GM12878 (cell line): ENCODE measurements around the gene TMED1.

Experiments
- CBX3 ChIP-seq: fragments of 200-600 bp; sonication (generic); IDR thresholded peaks from 2 replicates; pipeline ENCODE4 v1.6.1; 2016; ENCODE audit warnings: low read depth, borderline replicate concordance
- CEBPB ChIP-seq, 2 experiments: fragments of 150-350 bp in 1 of 2; IDR thresholded peaks; 2 replicates each; pipeline ENCODE4 v1.6.1; 2012 to 2014; ENCODE audit warnings: low read depth in 2 of 2, low read length in 2 of 2, borderline replicate concordance in 1 of 2, inconsistent platforms in 1 of 2
- CTCF ChIP-seq, 3 experiments: IDR thresholded peaks in 2 of 3; conservative IDR thresholded peaks in 1 of 3; 2 replicates each; pipeline ENCODE4 v1.5.1; 2011; ENCODE audit warnings: low read depth in 3 of 3, low read length in 3 of 3, mild to moderate bottlenecking in 3 of 3, control low read depth in 2 of 3, moderate library complexity in 2 of 3, inconsistent platforms in 1 of 3, mixed read lengths in 1 of 3; ENCODE audit not compliant: control insufficient read depth in 2 of 3, insufficient read depth in 1 of 3; ENCODE audit errors: extremely low read depth in 1 of 3
- EZH2 ChIP-seq: IDR thresholded peaks from 2 replicates; pipeline ENCODE4 v1.6.1; 2012; ENCODE audit warnings: low read depth, mild to moderate bottlenecking, control low read depth, inconsistent platforms, low read length, borderline replicate concordance; ENCODE audit not compliant: control insufficient read depth
- GABPA ChIP-seq: IDR thresholded peaks from 2 replicates; pipeline ENCODE4 v1.6.1; 2014; ENCODE audit warnings: antibody characterized with exemption, low read depth, mild to moderate bottlenecking, inconsistent platforms
- RAD21 ChIP-seq: IDR thresholded peaks from 2 replicates; pipeline ENCODE4 v1.6.1; 2011; ENCODE audit warnings: mild to moderate bottlenecking, low read depth, low read length, moderate library complexity; ENCODE audit not compliant: insufficient read depth
- RFX5 ChIP-seq: IDR thresholded peaks from 2 replicates; pipeline ENCODE4 v1.6.1; 2011; ENCODE audit warnings: low read depth, low read length, improper control_type of control experiment

GRCh38 chr19:10805758-10806247, 30.2 kb downstream of the TMED1 start:
- TF ChIP-seq CEBPB (IDR thresholded peaks at IDR 0.05; ENCODE audit: borderline replicate concordance in 1 of 2, low read depth in 2 of 2, low read length in 2 of 2), result no peak
- no peak for TF ChIP-seq CTCF (IDR thresholded peaks at IDR 0.05 in 2 of 3, conservative IDR thresholded peaks at IDR 0.05 in 1 of 3; ENCODE audit: control insufficient read depth in 2 of 3, extremely low read depth in 1 of 3, insufficient read depth in 1 of 3, low read depth in 3 of 3, low read length in 3 of 3)
- no peak for TF ChIP-seq RFX5
- TF ChIP-seq RAD21, result no peak
- no peak for TF ChIP-seq CBX3
- TF ChIP-seq GABPA, result no peak
- no peak for TF ChIP-seq EZH2
